SU-DHL-6 (cell line): ENCODE data around the gene ALDH1A1.

Experiments
- H2AFZ ChIP-seq: fragments of 200-600 bp; sonication (generic); 2 replicates; pipeline ENCODE4 v1.6.1; 2014; ENCODE audit warnings: low read depth, mild to moderate bottlenecking, moderate library complexity, mixed read lengths, antibody characterized with exemption, low read length; ENCODE audit not compliant: severe bottlenecking
- H3F3A ChIP-seq: fragments of 200-600 bp; shearing (Covaris generic); 2 replicates; pipeline ENCODE4 v1.6.0; 2016; ENCODE audit warnings: antibody characterized with exemption, mild to moderate bottlenecking; ENCODE audit not compliant: insufficient read depth
- H3K27ac ChIP-seq: fragments of 200-600 bp; sonication (generic); 2 replicates; pipeline ENCODE4 v1.5.1; 2016; ENCODE audit warnings: low read depth, mild to moderate bottlenecking, low read length, moderate library complexity, mixed read lengths
- H3K27me3 ChIP-seq: fragments of 200-600 bp; sonication (generic), shearing (Covaris generic); 2 replicates; pipeline ENCODE4 v1.6.0; 2014; ENCODE audit warnings: mild to moderate bottlenecking, low read length
- H3K36me3 ChIP-seq: fragments of 200-600 bp; sonication (generic); 2 replicates; pipeline ENCODE4 v1.6.1; 2014; ENCODE audit warnings: mild to moderate bottlenecking, low read length, mixed read lengths
- H3K4me2 ChIP-seq: fragments of 300-600, 200-600 bp; shearing (Covaris generic), sonication (generic); 2 replicates; pipeline ENCODE4 v1.6.0; 2014; ENCODE audit warnings: low read length, low read depth, mild to moderate bottlenecking; ENCODE audit not compliant: poor library complexity, severe bottlenecking
- H3K4me3 ChIP-seq: fragments of 200-600 bp; sonication (generic); 2 replicates; pipeline ENCODE4 v1.5.1; 2014; ENCODE audit warnings: antibody characterized with exemption, low read length, mild to moderate bottlenecking, mixed read lengths; ENCODE audit not compliant: insufficient read depth, poor library complexity, severe bottlenecking
- H3K79me2 ChIP-seq: fragments of 200-600 bp; sonication (generic); 2 replicates; pipeline ENCODE4 v1.6.1; 2014; ENCODE audit warnings: mild to moderate bottlenecking, low read length, moderate library complexity; ENCODE audit not compliant: insufficient read depth
- H3K9ac ChIP-seq: fragments of 200-600 bp; sonication (generic); 2 replicates; pipeline ENCODE4 v1.7.0; 2014; ENCODE audit warnings: mild to moderate bottlenecking, low read length
- H3K9me2 ChIP-seq: fragments of 200-600 bp; sonication (generic); replicated peaks from 2 replicates; pipeline ENCODE4 v1.6.1; 2014; ENCODE audit warnings: low read length; ENCODE audit not compliant: insufficient read depth
- H3K9me3 ChIP-seq: fragments of 200-600 bp; sonication (generic); 2 replicates; pipeline ENCODE4 v1.6.1; 2014; ENCODE audit warnings: low read length, mixed read lengths; ENCODE audit not compliant: insufficient read depth
- H4K20me1 ChIP-seq: fragments of 200-600 bp; sonication (generic); 2 replicates; pipeline ENCODE4 v1.6.1; 2014; ENCODE audit warnings: low read depth, mild to moderate bottlenecking, antibody characterized with exemption, low read length, moderate library complexity, mixed read lengths
- CTCF ChIP-seq: fragments of 200-600 bp; sonication (generic); IDR thresholded peaks from one replicate; pipeline ENCODE4 v1.5.1; 2017; ENCODE audit warnings: antibody characterized with exemption, mild to moderate bottlenecking, low read length, moderate library complexity; ENCODE audit not compliant: insufficient read depth, poor library complexity, severe bottlenecking
- EZH2phosphoT487 ChIP-seq: fragments of 200-600 bp; sonication (generic), shearing (Covaris generic); conservative IDR thresholded peaks from 2 replicates; pipeline ENCODE4 v1.6.1; 2018; ENCODE audit warnings: mild to moderate bottlenecking, antibody characterized with exemption, low read length, moderate library complexity, mixed read lengths

ALDH1A1 gene

GRCh38 chr9:72855890-72856523 is 96.8 kb downstream of the ALDH1A1 start:
- Histone ChIP-seq H3K4me3 (no peak overlapping the region), H3K9me3 (no peaks in the 10 kb centered on the region), H3K9ac (no peak overlapping the region), H3K27me3 (no peaks in the 10 kb centered on the region), H3F3A (no peaks in the 10 kb centered on the region), H3K27ac (no peak overlapping the region), H4K20me1 (no peaks in the 10 kb centered on the region), H3K4me2 (no peak overlapping the region), H3K36me3 (no peaks in the 10 kb centered on the region), H3K9me2 (no peaks in the 10 kb centered on the region), H2AFZ (no peak overlapping the region), H3K79me2 (no peaks in the 10 kb centered on the region)
- TF ChIP-seq CTCF = no peak
- TF ChIP-seq EZH2phosphoT487 = no peak

GRCh38 chr9:72855321-72855720 is 97.5 kb downstream of the ALDH1A1 start:
- no peak overlapping the region for H2AFZ ChIP-seq

More at GRCh38 chr9:72855321-72855720, 97.5 kb downstream of the ALDH1A1 start:
- Histone ChIP-seq H3K9me3 (no peaks in the 10 kb centered on the region), H3K4me2 (no peak overlapping the region), H3F3A (no peaks in the 10 kb centered on the region), H3K4me3 (no peak overlapping the region), H3K36me3 (no peaks in the 10 kb centered on the region), H3K27me3 (no peaks in the 10 kb centered on the region), H3K9ac (no peak overlapping the region), H3K79me2 (no peaks in the 10 kb centered on the region), H4K20me1 (no peaks in the 10 kb centered on the region), H3K27ac (no peak overlapping the region), H3K9me2 (no peaks in the 10 kb centered on the region)
- TF ChIP-seq EZH2phosphoT487 = no peak
- TF ChIP-seq CTCF = no peak
